GM18858 (cell line): ENCODE results near the gene OLFM1.

Experiments used
- ATAC-seq: cut with Tn5 transposase; IDR thresholded peaks from one replicate; pipeline ENCODE4 v1.9.1; 2021; ENCODE audit not compliant: unreplicated experiment

OLFM1 gene

DNA sequence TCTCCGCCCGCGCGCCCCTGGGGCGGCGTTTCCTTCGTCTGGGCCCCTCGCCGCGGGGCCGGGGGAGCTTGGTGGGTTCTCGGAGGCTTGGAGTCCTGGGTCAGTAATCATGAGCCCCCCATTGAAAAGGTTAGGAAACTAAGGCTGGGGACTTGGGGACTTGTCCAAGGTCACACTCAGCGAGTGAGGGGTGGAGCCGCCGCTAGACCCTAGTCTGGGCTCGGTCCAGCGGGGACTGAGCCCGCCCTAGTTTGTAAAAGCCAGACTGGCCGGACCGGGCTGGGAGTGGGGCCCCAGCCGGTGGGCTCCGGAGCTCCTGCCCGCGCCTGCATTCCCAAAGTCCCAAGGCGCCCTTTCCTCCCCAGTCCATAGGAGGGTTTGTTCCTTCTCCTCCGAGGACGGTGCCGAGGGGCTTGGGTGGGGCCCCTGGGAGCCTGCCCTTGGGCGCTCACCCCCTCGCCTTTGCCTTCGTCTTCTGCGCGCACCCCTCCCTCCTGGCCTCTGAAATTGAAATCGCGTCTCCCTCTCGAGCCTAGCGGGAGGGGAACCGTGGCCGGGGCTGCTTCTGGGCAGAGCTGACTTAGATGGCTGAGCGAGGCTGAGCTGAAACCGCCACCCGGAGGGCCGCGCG lies 995 bp downstream of the OLFM1 start:
- no peak for ATAC-seq

DNA sequence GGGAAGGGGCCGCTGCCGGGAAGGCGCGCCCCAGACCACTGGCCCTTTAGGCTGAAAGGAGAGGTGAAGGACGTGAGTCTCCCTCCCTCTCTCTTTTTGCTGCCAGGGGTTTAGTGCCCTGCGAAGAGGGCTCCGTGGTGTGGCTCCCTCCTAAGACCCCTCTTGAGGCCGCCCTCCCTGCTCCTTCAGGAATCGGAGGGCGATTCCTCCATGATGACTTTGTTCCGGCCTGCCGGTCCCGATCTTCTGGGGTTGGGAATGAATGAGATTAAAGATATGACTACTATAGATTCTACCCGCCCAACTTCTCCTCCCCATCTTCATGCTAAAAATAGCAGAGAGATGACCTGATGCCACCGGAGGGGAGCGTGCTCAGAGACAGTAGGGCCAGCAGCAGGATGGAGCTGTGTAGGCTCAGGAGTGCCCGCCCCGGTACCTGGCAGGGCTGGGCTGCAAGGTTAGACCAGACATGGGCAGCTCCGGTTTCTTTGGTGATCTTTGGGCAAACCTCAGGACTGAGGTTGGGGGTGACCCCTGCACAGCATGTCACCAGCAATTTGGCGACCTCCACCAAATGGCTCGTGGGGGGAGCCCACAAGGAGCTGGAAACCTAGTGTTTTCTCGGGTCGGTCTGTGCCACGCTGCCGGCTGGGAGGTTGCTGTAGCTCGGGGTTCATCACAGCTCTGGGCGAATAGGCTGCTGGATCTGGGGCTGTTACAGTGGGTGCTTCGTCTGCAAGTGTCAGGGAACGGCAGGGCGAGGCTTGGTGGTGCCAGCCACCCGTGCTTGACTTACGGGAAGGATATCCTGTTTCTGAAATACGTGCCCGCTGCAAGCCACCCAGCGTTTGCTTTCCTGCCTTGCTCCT lies 1.7 kb downstream of the OLFM1 start:
- no peak for ATAC-seq

DNA sequence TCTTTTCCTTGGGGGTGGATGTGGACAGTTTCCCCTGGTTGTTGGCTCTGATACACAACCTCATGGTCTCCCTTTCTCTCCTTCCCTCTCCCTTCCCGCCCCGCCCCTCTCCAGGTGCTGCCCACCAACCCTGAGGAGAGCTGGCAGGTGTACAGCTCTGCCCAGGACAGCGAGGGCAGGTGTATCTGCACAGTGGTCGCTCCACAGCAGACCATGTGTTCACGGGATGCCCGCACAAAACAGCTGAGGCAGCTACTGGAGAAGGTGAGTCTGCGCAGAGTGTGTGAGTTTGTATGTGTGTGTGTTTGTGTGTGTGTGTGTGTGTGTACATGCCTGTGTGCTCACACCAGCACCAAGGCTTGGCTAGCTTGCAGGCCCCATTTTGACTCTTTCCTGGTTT lies 2.6 kb downstream of the OLFM1 start:
- no peak for ATAC-seq

DNA sequence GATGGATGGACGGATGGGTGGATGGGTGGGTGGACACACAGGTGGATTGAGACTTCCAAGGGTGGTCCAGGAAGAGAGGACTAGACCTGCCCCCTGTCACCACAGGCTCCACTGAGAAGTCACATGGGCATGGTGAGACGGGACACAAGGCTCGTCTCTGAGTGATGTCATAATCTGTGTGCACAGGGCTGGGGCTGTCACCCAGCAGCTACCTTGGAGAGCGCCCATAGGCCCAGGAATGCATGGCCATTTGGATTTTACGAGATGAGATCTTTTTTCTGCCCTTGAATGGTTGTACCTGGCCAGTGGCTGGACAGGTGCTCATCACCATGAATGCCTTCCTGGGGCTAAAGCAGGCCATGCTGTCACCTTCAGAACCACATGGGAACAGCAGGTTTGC lies 3.1 kb downstream of the OLFM1 start:
- no peak for ATAC-seq

DNA sequence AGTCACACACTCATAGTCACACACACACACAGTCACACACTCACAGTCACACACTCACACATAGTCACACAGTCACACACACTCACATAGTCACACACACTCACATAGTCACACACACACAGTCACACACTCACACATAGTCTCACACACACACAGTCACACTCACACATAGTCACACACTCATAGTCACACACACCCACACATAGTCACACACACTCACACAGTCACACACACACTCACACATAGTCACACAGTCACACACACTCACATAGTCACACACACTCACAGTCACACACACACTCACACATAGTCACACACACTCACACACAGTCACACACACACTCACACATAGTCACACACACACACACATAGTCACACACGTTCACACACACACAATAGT lies 4.1 kb downstream of the OLFM1 start:
- no peak for ATAC-seq

DNA sequence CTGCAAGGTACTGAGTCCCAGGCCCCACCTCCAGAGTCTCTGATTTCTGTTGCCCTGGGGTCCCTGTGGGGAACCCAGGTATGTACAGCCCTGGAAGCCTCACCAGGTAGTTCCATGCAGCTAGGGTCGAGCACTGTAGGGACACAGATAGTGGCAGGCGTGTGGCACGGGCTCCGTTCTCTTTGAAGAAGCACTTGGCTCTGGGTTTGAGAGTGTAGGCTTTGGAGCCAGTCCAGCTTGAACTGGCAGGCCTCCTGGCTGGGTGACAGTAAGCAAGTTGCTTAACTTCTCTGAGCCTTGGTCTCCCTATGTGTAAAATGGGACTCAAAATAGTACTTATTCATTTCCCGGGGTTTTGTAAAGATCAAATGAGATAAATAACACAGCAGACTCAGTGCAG lies 5.6 kb downstream of the OLFM1 start:
- no peak for ATAC-seq

DNA sequence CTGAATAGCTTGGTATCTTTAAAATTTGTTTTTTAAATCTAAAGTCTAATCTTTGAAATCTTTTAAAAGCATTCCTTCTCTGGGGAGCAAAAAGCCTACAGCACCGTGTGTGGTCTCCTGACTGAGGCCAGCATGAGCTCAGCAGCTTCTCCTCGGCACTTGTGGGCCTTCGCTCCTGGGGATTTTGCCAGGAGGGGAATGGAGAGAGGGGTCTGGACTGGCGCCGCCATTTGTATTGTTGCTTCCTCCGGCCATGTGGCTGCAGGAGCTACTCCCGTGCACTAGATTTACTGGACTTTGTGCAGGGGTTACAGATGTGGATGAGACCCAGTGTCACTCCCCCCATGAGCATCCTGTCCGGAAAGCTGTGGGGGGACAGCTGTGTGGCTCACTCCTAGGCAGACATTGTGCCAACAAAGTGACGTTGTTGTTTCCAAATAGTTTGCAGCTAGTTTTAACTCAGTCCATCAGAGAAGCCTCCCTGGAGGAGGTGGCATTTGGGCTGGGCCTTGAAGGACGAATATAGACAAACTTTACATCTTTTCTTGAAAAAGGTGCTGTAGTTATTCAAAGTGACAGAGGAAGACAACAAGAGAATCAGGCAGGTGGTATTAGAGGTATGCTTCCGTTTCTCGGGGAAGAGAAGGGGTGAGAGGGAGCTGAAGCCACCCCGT lies 6.6 kb downstream of the OLFM1 start:
- no peak for ATAC-seq

DNA sequence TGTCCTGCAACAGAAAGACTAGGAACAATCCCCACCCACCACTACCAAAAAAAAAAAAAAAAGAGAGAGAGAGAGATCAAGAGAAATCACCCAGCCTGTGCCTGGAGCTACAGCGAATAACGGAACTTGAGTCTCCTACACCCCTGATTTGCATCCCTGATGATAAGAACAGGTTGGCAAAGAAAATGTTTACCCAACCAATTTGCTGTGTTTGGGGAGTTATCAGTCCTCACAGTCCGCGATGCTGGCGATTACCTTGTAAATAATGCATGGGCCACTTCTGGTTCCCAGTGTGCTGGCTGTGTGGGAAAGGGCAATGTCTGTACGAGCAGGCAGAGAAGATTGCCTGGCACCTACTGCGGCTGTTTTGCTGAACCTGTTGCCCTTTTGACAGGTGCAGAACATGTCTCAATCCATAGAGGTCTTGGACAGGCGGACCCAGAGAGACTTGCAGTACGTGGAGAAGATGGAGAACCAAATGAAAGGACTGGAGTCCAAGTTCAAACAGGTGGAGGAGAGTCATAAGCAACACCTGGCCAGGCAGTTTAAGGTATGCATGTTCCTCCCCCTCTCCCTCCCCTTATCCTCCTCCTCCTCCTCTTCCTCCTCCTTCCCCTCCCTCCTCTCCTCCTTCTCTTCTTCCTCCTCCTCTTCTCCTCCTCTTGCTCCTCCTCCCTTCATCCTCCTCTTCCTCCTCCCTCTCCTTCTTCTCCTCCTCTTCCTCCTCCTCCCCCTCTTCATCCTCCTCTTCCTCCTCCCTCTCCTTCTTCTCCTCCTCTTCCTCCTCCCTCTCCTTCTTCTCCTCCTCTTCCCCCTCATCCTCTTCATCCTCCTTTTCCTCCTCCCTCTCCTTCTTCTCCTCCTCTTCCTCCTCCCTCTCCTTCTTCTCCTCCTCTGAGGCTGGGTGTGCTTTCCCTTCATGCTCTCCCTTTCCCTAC lies 8.3 kb downstream of the OLFM1 start:
- no peak for ATAC-seq

DNA sequence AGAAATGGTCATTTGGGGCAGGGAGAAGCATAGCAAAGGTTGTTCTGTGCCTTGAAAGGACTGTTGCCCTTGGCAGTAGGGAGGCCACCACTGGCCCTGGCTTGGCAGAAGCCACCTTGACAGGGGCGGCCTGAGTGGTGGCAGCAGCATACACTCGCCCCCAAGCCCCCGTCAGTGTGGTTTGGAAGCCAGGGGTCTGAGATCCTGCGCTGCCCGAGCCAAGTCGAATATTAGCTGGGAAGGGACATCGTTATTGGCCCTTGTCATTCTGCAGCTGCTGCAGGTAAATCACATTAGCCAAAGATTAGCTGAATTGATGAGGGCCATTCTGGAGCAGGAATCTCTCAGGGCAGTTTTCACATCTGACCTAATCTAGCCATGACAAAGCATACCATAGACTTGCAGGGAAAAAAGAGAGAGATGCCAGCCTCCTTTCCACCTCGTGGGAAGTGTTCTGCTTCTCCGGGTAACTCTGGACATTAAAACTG lies 9.0 kb downstream of the OLFM1 start:
- ATAC-seq: no peak

DNA sequence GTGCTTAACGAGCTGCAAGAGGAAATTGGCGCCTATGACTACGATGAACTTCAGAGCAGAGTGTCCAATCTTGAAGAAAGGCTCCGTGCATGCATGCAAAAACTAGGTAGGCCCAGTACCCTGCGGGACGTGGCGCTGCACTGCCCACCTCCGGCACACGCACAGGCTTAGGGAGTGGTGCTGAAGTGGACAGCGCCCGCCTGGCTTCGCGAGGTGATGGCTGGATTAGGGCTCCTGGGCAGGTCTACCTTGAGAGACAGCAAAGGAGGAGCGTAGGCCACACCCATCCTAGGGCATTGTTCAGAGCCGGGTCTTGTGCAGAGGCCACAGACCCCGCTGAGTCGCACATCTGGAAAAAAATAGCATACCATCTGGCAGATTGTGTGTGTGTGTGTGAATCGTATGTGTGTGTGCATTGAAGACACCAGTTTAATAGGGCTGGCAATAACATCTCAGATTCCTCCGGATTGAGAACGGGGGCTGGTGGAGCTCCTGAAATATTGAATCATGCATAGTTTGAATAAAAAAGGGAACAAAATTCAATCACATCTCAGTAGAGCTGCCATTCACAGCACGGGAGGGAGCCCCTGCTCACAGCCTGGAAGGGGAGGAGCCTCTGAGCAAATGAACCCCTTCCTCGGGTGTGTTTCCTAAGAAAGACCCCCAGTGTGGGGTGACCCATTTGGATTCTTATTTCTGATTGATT lies 11.1 kb downstream of the OLFM1 start:
- no peak for ATAC-seq

DNA sequence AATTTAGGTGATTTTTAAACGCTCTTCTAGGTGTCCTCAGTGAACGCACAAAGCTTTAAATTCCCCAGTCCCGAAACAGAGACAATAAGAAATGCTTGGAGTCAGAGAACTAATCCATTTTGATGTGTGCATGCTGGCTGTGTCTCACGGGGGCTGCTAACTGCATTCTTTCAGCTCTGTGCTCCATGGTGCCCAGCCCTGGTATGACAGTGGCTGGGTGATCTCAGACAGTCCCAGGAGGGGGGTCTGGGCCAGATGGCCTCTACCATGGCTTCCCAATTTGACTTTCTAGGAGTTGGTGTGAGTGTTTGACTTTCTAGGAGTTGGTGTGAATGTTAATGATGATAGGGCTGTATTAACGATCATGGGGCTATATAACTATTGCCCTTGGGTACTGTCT lies 12.1 kb downstream of the OLFM1 start:
- ATAC-seq: no peak

DNA sequence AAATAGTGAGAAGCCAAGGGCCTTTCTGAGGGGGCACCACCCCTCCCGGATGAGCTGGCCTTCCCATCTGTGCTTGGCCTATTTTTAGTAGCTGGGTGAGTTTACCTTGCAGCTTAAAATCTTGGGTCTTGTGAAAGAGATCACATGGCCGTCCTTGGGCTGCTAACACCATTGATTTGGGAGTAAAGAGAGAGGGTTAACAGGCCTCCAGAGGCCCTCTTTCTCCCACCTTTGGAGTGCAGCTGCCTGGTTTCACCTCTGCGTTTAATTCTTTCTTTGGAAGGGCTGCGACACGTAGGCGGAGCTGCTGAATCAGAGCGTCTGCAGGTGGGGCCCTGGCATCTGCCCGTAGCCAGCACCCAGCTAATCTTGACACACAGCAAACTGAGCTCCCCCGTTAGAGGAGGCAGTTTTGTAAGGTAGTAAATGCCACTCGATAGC lies 12.8 kb downstream of the OLFM1 start:
- ATAC-seq: no peak

DNA sequence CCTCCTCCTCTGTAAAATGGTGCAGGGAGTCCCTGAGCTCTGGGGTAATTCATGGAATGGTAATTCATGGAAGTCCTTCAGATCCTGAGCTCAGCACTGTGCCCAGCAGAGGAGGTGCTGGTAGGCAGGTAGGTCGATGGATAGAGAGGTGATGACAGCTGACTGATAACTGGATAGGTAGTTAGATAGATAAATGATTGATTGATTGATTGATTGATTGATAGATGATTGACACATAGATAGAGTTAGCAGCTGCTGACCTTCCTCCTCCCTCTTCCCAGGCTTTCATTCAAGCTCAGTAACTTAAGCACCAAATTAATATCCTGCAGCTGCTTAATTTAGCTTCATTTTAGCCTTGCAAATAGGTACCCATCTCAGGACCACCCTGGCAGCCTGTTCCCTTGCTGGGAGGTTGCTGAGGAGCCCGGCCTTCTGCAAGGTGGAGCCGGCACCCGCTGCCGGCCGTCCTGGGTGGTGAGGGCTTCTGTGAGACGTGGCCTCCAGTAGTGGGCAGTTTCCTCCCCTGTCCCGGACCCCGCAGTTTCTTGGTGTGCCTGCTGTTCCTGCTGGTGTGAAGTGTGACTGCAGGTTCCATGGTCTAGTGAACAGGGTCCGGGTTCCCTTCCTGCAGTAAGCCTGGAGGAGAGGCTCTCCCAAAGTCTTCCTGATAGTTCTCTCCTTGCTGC lies 13.4 kb downstream of the OLFM1 start:
- ATAC-seq: no peak

DNA sequence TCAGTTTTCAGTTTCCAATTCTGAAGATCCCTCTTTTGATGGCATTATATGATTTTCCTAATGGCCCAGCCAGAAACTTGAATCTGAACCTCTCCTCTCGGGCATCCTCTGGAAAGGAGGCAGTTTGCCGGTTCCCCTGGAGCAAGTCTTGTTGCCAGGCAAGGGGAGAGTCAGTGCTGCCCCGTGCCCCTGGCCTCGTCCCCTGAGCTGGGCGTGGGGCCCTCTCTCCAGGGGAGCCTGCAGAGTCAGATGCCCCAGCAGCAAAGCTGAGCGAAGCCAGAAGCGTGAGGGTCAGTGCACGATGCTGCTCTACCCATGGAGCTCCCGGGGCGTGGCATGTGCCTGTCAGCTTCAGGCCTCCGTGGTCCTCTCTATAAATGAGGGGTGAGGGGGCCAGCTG lies 14.0 kb downstream of the OLFM1 start:
- ATAC-seq: no peak

DNA sequence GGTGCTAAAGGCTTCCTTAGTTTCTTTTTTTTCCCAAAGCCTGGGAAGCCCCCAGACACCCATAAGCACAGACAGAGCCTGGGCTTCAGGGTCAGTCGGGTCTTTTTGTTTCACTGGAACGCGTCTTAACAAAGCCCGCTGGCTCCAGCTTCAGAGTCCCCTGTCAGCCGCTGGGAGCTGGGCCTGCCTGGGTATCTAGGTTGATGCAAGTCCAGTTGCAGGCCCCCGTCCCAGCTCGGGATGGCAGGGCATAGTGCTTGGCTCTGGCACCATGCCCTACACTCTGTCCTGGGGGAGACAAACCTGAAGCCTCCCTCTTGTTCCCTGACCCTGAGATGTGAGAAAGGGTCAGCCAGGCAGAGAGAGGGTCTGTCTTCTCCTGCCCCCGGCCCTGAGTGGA lies 14.5 kb downstream of the OLFM1 start:
- ATAC-seq: no peak

DNA sequence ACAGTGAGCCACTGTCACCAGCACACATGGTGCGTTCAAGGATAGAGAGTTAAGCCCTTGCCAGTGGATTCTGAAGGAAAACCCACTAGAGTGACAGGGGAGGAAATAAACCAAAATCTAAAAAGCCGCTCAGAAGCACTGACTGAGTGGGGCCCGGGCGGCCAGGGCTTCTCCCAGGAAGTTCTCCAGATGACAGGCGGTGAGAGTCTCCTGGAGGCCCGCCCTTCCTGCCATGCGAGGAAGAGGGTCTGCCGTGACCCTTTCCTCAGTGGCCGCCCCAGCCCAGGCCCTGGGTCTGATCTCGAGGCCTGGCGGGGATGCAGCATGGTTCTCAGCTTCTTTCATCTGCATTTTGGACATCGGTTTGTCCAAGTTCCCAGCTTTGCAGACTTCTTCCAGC lies 14.9 kb downstream of the OLFM1 start:
- ATAC-seq: no peak

DNA sequence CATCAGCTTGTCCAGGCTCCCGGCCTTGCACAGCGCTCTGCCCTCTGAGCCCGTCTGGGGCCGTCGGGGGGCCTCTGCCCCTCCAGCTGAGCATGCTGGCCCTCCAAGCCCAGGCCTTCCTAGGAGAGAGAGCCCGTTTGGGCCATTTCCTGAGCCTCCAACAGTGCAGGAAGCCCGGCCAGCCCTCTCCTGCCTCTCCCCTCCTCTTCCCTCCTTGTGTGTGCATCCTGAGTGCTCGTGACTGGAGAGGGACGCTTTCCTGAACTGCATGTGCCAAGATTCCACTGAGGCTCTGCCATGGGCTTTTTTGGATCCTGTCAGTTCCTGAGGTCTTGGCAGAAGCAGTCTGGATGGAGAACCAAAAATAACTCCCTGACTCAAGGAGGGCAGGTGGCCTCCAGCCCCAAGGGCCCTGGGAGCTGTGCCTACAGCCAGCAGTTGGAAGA lies 15.6 kb downstream of the OLFM1 start:
- ATAC-seq: no peak

DNA sequence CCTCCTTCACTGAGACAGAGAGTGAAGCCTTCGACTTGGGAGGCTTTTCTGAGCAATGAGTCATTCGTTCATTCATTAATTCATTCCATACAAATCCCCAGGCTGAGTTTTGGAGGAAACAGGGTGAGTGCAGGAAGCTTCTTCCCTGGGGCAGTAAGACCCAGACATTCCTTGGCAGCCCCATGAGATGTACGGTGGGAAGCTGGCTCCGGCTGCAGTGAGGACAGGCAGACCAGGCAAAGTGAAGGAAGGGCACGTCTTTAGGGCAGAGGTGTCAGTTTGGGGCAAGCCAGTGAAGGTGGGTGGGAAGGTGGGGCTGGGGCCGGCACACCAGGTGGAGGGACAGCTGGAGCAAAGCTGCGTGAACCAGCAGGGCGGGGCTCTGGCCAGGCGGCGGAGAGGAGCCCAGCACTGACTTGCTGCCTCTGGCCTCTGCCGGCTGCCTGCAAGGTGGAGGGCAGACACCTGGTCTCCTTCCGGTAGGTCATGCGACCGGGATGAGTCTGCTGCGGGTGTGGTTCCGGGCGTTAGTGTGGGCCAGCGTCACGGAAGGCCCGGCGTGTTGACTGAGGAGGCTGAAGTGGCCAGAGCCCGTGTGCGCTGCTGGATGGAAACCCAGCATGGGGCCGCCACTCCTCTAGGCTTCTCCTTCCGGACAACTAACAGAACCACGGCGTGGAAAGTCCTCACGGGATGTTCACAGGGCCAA lies 16.6 kb downstream of the OLFM1 start:
- no peak for ATAC-seq

DNA sequence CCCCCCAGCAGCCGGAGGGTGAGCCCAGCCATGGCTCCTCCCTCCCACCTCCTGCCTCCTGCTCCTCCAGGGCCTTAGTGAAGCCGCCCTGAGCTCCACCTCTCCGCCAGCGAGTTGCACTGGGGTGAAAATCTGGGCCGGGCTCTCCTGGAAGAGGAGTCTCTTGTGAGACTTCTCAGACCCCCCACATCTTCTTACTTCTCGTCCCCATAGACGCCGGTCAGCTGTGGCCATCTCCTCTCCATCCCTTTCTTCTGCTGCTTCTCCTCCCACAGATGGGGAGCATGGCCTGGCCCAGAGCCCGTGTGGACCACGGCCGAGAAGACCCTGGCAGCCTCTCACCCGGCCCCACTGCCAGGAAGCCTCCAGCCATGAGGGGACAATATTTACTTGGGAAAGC lies 17.3 kb downstream of the OLFM1 start:
- no peak for ATAC-seq
